ENCODE data around the gene MCF2L2. TPM values are rescaled to one million over a fixed set of nuclear protein-coding genes. Genes with fewer than 3 reads are reported as not detected.

Gene MCF2L2
- total and polyA plus RNA-seq, 3 donors from 2014 or later = 6.8 to 24.2 (median 14.6) TPM

GRCh38 chr3:183381179-183381578, 47.2 kb downstream of the MCF2L2 start:
- no peaks in the 10 kb centered on the region for H3K9me3 ChIP-seq
- 74 to 76% methylated on average over 4 of the region's 4 CpGs for WGBS, 2 donors
- no peak overlapping the region for H3K4me3 ChIP-seq
- no peak overlapping the region for H3K27ac ChIP-seq
- TF ChIP-seq CTCF (IDR thresholded peaks at IDR 0.05) = no peak
- TF ChIP-seq POLR2A (IDR thresholded peaks at IDR 0.05) = no peak
- no peak for DNase-seq
- intact Hi-C loops (cut with DNase I; ENCODE audit: low total_unique reads) = loop anchor here (10.0 kb wide), 1 partner anchor 196 kb away; no protein-coding TSS in a partner anchor
- H3K4me1 ChIP-seq = no peaks in the 10 kb centered on the region
- no peaks in the 10 kb centered on the region for H3K27me3 ChIP-seq
- no peaks in the 10 kb centered on the region for H3K36me3 ChIP-seq (ENCODE audit: low read depth, missing control alignments)

- 89 to 92% methylated on average over 3 of the region's 3 CpGs for WGBS, 2 donors
- intact Hi-C loops (cut with DNase I; ENCODE audit: low total_unique reads) = no loop called here
- Histone ChIP-seq H3K27ac (no peak overlapping the region), H3K9me3 (no peaks in the 10 kb centered on the region), H3K4me3 (no peak overlapping the region), H3K27me3 (no peaks in the 10 kb centered on the region), H3K36me3 (ENCODE audit: low read depth, missing control alignments) (no peaks in the 10 kb centered on the region), H3K4me1 (no peaks in the 10 kb centered on the region)
- no peak for DNase-seq
- TF ChIP-seq CTCF (IDR thresholded peaks at IDR 0.05) (no peak), POLR2A (IDR thresholded peaks at IDR 0.05) (no peak)
These were observed 49.5 kb downstream of the MCF2L2 start for GRCh38 chr3:183378951-183379350.

GRCh38 chr3:183378545-183378944, 49.9 kb downstream of the MCF2L2 start:
- Histone ChIP-seq H3K4me1 (no peaks in the 10 kb centered on the region), H3K9me3 (no peaks in the 10 kb centered on the region), H3K36me3 (ENCODE audit: low read depth, missing control alignments) (no peaks in the 10 kb centered on the region), H3K27me3 (no peaks in the 10 kb centered on the region), H3K4me3 (no peak overlapping the region), H3K27ac (no peak overlapping the region)
- intact Hi-C loops (cut with DNase I; ENCODE audit: low total_unique reads) = no loop called here
- WGBS, 2 donors = 95 to 96% methylated on average over 12 of the region's 12 CpGs
- TF ChIP-seq CTCF (IDR thresholded peaks at IDR 0.05) (no peak), POLR2A (IDR thresholded peaks at IDR 0.05) (no peak)
- DNase-seq = no peak

GRCh38 chr3:183378008-183378407, 50.4 kb downstream of the MCF2L2 start:
- no peak for DNase-seq
- intact Hi-C loops (cut with DNase I; ENCODE audit: low total_unique reads) = no loop called here
- Histone ChIP-seq H3K4me3 (no peak overlapping the region), H3K27me3 (no peaks in the 10 kb centered on the region), H3K36me3 (ENCODE audit: low read depth, missing control alignments) (no peaks in the 10 kb centered on the region), H3K9me3 (no peaks in the 10 kb centered on the region), H3K27ac (no peak overlapping the region), H3K4me1 (no peaks in the 10 kb centered on the region)
- 85 to 97% methylated on average over 3 of the region's 3 CpGs for WGBS, 2 donors
- no peak for TF ChIP-seq POLR2A (IDR thresholded peaks at IDR 0.05)
- no peak for TF ChIP-seq CTCF (IDR thresholded peaks at IDR 0.05)

- Histone ChIP-seq H3K4me3 (no peak overlapping the region), H3K36me3 (ENCODE audit: low read depth, missing control alignments) (no peaks in the 10 kb centered on the region), H3K27me3 (no peaks in the 10 kb centered on the region), H3K27ac (no peak overlapping the region), H3K4me1 (no peaks in the 10 kb centered on the region), H3K9me3 (no peaks in the 10 kb centered on the region)
- intact Hi-C loops (cut with DNase I; ENCODE audit: low total_unique reads) = no loop called here
- WGBS, 2 donors = 83 to 86% methylated on average over 7 of the region's 7 CpGs
- TF ChIP-seq POLR2A (IDR thresholded peaks at IDR 0.05) = no peak
- TF ChIP-seq CTCF (IDR thresholded peaks at IDR 0.05) = no peak
- DNase-seq = no peak
These were observed 51.0 kb downstream of the MCF2L2 start for GRCh38 chr3:183377307-183377959.
